Lung (tissue), 12 donors: ENCODE results near the gene DCDC1. TPM values are rescaled to one million over a fixed set of nuclear protein-coding genes. Genes with fewer than 3 reads are reported as not detected.

Source experiments
- ATAC-seq: fragments of 200-7000 bp; cut with Tn5 transposase; one replicate; pipeline ENCODE4 v1.9.1; 2020; ENCODE audit warnings: moderate number of reproducible peaks; ENCODE audit not compliant: insufficient read depth, low FRiP score
- DNase-seq, 3 donors: peaks; one replicate each; pipeline ENCODE4 v3.0.0-alpha.2; 2013 to 2017
- H3K27ac ChIP-seq, 2 donors: one replicate each; pipeline ENCODE4 v1.5.1; 2013; ENCODE audit warnings: mild to moderate bottlenecking in 2 of 2, moderate library complexity in 2 of 2, control low read depth in 1 of 2, inconsistent platforms in 1 of 2, low read depth in 1 of 2, low read length in 1 of 2
- H3K27me3 ChIP-seq, 3 donors: one replicate each; pipeline ENCODE4 v1.5.1; 2013; ENCODE audit warnings: low read length in 2 of 3; ENCODE audit not compliant: control insufficient read depth in 3 of 3, insufficient read depth in 3 of 3
- H3K36me3 ChIP-seq, 4 donors: one replicate each; pipeline ENCODE4 v1.5.1; 2013; ENCODE audit warnings: low read length in 4 of 4, mild to moderate bottlenecking in 1 of 4, moderate library complexity in 1 of 4; ENCODE audit not compliant: control insufficient read depth in 4 of 4, insufficient read depth in 4 of 4
- H3K4me1 ChIP-seq, 5 donors: one replicate each; pipeline ENCODE4 v1.5.1; 2013; ENCODE audit warnings: low read length in 5 of 5, mild to moderate bottlenecking in 2 of 5, moderate library complexity in 1 of 5; ENCODE audit not compliant: control insufficient read depth in 5 of 5, insufficient read depth in 5 of 5
- H3K4me3 ChIP-seq: one replicate; pipeline ENCODE4 v1.5.1; 2013; ENCODE audit warnings: mild to moderate bottlenecking, control low read depth, moderate library complexity
- H3K9ac ChIP-seq, 2 donors: one replicate each; pipeline ENCODE4 v1.5.1; 2013; ENCODE audit warnings: low read length in 2 of 2, control low read depth in 1 of 2; ENCODE audit not compliant: insufficient read depth in 1 of 2
- H3K9me3 ChIP-seq, 4 donors: one replicate each; pipeline ENCODE4 v1.5.1; 2013; ENCODE audit warnings: low read length in 3 of 4, mild to moderate bottlenecking in 1 of 4, moderate library complexity in 1 of 4; ENCODE audit not compliant: control insufficient read depth in 4 of 4, insufficient read depth in 3 of 4
- CTCF ChIP-seq: IDR thresholded peaks from 2 replicates; pipeline ENCODE4 v1.5.1; 2012; ENCODE audit warnings: mild to moderate bottlenecking; ENCODE audit errors: control extremely low read depth, extremely low read depth
- WGBS, 2 donors: extraction: QIAGEN DNeasy Blood & Tissue Kit; methylation state at CpG; one replicate each; pipeline ENCODE4 v1.1.7; 2013; 5-methylcytosine and 5-hydroxymethylcytosine counted together
- polyA plus RNA-seq, 2 donors: library from polyadenylated mRNA; stranded (reverse); fragments of 200-250 nt; gene quantifications; one replicate each; pipeline ENCODE4 v1.2.1, GENCODE V29; 2013
- total RNA-seq, 2 donors: library from RNA; depleted of rRNA in 1 of 2; stranded (reverse); fragments of >200 nt in 1 of 2; gene quantifications; one replicate each; pipeline ENCODE4 v1.2.1, GENCODE V29; 2014 to 2021
- donor health status: control.
- donor health status: control.
- donor health status: Bipolar disorder and iron deficiency.
- donor health status: healthy.
- donor health status: DM: yes; HTN: yes; CAD: no.

The DCDC1 gene
- total and polyA plus RNA-seq, 4 donors: 0.47 to 20.6 (median 4.7) TPM

- no peak overlapping the region for H3K4me3 ChIP-seq
- H3K27ac ChIP-seq: no peak overlapping the region
- peaks cover 0 to 35% (median 7%) of the 10 kb centered on the region in 5 donors for H3K4me1 ChIP-seq
- H3K9ac ChIP-seq: no peak overlapping the region
- TF ChIP-seq CTCF: no peak
- WGBS, 2 donors: 58 to 67% methylated on average over 2 of the region's 2 CpGs
- H3K27me3 ChIP-seq: no peaks in the 10 kb centered on the region
- DNase-seq: peak; percentile 84 to 97 (median 94)
- H3K9me3 ChIP-seq: no peaks in the 10 kb centered on the region
- ATAC-seq: no peak
- no peaks in the 10 kb centered on the region for H3K36me3 ChIP-seq
These were observed 308.7 kb downstream of the DCDC1 start for GRCh38 chr11:31060880-31061279.

- H3K4me3 ChIP-seq: no peak overlapping the region
- no peak overlapping the region for H3K9ac ChIP-seq
- ATAC-seq (no peak), DNase-seq (no peak)
- H3K36me3 ChIP-seq: no peaks in the 10 kb centered on the region
- peaks cover 0 to 35% (median 7%) of the 10 kb centered on the region in 5 donors for H3K4me1 ChIP-seq
- no peak overlapping the region for H3K27ac ChIP-seq
- TF ChIP-seq CTCF: no peak
- H3K9me3 ChIP-seq: no peaks in the 10 kb centered on the region
- no peaks in the 10 kb centered on the region for H3K27me3 ChIP-seq
These were observed 310.0 kb downstream of the DCDC1 start for GRCh38 chr11:31059529-31059928.

- Histone ChIP-seq H3K9ac (no peak overlapping the region), H3K9me3 (peaks cover 0 to 3% (median 1%) of the 10 kb centered on the region in 4 donors), H3K36me3 (no peaks in the 10 kb centered on the region), H3K27ac (no peak overlapping the region), H3K4me3 (no peak overlapping the region), H3K4me1 (peaks cover 0 to 2% (median 0%) of the 10 kb centered on the region in 5 donors), H3K27me3 (no peaks in the 10 kb centered on the region)
- TF ChIP-seq CTCF: no peak
- WGBS, 2 donors: 67 to 72% methylated on average over 10 of the region's 10 CpGs
- DNase-seq: no peak
- no peak for ATAC-seq
These were observed 319.3 kb downstream of the DCDC1 start for GRCh38 chr11:31050061-31050765.
